GM18508 (cell line): ENCODE data around the gene CDC7.

Experiments used
- ATAC-seq: cut with Tn5 transposase; IDR thresholded peaks from one replicate; pipeline ENCODE4 v1.9.1; 2021; ENCODE audit warnings: moderate number of reproducible peaks; ENCODE audit not compliant: insufficient read depth, unreplicated experiment

Gene CDC7

GRCh38 chr1:91545506-91546300 is 45.1 kb downstream of the CDC7 start:
- ATAC-seq: no peak

GRCh38 chr1:91546301-91546581 is 45.6 kb downstream of the CDC7 start:
- no peak for ATAC-seq

GRCh38 chr1:91546876-91547275 is 46.2 kb downstream of the CDC7 start:
- ATAC-seq: no peak

- no peak for ATAC-seq
These were observed 47.9 kb downstream of the CDC7 start for GRCh38 chr1:91548376-91549040.

- ATAC-seq: no peak
These were observed 48.5 kb downstream of the CDC7 start for GRCh38 chr1:91549041-91549735.

GRCh38 chr1:91550961-91551360 is 50.3 kb downstream of the CDC7 start:
- ATAC-seq: no peak

- ATAC-seq: no peak
These were observed 51.4 kb downstream of the CDC7 start for GRCh38 chr1:91552091-91552490.

GRCh38 chr1:91552596-91552995 is 51.9 kb downstream of the CDC7 start:
- no peak for ATAC-seq

- ATAC-seq: no peak
These were observed 52.5 kb downstream of the CDC7 start for GRCh38 chr1:91553177-91553591.

- ATAC-seq: no peak
These were observed 54.6 kb downstream of the CDC7 start for GRCh38 chr1:91555074-91555730.

GRCh38 chr1:91555821-91556531 is 55.3 kb downstream of the CDC7 start:
- no peak for ATAC-seq

GRCh38 chr1:91556556-91556955 is 55.9 kb downstream of the CDC7 start:
- ATAC-seq: no peak

- ATAC-seq: no peak
These were observed 56.5 kb downstream of the CDC7 start for GRCh38 chr1:91557039-91557690.

GRCh38 chr1:91557826-91558225 is 57.2 kb downstream of the CDC7 start:
- no peak for ATAC-seq

GRCh38 chr1:91559046-91559750 is 58.5 kb downstream of the CDC7 start:
- ATAC-seq: no peak

- ATAC-seq: no peak
These were observed 59.4 kb downstream of the CDC7 start for GRCh38 chr1:91559838-91560565.

- no peak for ATAC-seq
These were observed 64.4 kb downstream of the CDC7 start for GRCh38 chr1:91564888-91565701.

- no peak for ATAC-seq
These were observed 66.9 kb downstream of the CDC7 start for GRCh38 chr1:91567583-91567982.
